Activated naive CD4-positive, alpha-beta T cell treated with anti-CD3 and anti-CD28 coated beads, Interleukin-2, amount 50 U/mL, for 72 hours (primary cell): ENCODE measurements around the gene SRP19. TPM values are rescaled to one million over a fixed set of nuclear protein-coding genes. Genes with fewer than 3 reads are reported as not detected.
"Not testable (repeated sequence)": the region's sequence is repeated elsewhere in the genome, so short reads cannot be mapped to it uniquely, and the experiment has no call there.

ENCODE experiments used
- ATAC-seq, 2 donors: fragments of 150-1000 bp; cut with Tn5 transposase; 2 replicates each; pipeline ENCODE4 v1.10.0; 2021; ENCODE audit warnings: mild to moderate bottlenecking in 2 of 2, moderate library complexity in 2 of 2
- DNase-seq, 2 donors: peaks; one replicate each; pipeline ENCODE4 v3.0.0; 2021 to 2022; ENCODE audit warnings: low spot score in 2 of 2
- H3K27ac Mint-ChIP-seq, 2 donors: one replicate each; pipeline ENCODE4 v1.8.0; 2022; ENCODE audit warnings: mild to moderate bottlenecking in 2 of 2, mixed read lengths in 2 of 2
- H3K36me3 Mint-ChIP-seq, 2 donors: one replicate each; pipeline ENCODE4 v1.8.0; 2022; ENCODE audit warnings: mixed read lengths in 2 of 2
- H3K9me3 Mint-ChIP-seq, 2 donors: one replicate each; pipeline ENCODE4 v1.8.0; 2022; ENCODE audit warnings: mixed read lengths in 2 of 2
- total RNA-seq, 2 donors: library from RNA; stranded (reverse); gene quantifications; one replicate each; pipeline ENCODE4 v1.2.3, GENCODE V29; 2022

SRP19 gene
- total RNA-seq, 2 donors from 2014 or later: 40.7 to 74.6 TPM

DNA sequence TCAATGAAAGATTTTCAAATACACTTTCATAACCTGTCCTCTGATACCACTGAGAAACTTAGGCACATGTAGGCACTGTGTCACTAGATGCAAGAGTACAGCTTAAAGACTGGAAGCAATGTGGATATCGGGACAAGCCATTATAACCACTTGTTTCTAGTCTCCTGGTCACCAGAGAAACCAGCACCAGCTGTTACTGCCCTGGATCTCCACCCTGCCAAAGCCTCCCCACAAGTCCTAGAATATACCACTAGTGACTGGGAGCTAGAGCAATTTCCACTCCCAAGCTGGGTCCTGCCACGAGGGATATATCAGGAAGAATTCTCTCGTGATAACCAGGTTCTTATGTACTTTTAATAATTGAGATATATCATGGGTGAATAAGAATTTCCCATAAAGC, 41.5 kb downstream of the SRP19 start:
- ATAC-seq (no peak), DNase-seq (no peak)
- Mint-ChIP-seq H3K27ac (no peak overlapping the region), H3K36me3 (peaks cover 0 to 17% of the 10 kb centered on the region in 2 donors), H3K9me3 (no peaks in the 10 kb centered on the region)

DNA sequence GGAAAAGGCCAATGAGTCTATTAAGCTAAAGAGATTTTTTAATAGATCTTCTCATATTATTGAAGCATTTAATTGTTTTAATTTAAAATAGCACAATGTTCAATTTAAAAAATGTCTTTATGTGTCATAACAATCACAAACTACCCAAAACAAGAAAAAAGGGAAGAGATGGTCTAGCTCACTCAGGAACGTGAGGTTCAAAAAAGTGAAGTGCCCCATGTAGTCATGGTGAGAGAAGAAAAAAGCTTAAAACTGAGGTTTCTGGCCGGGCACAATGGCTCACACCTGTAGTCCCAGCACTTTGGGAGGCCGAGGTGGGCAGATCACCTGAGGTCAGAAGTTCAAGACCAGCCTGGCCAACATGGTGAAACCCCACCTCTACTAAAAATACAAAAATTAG, 43.9 kb downstream of the SRP19 start:
- peaks cover 0 to 15% of the 10 kb centered on the region in 2 donors for H3K36me3 Mint-ChIP-seq
- ATAC-seq, H3K9me3 Mint-ChIP-seq, DNase-seq: not testable (repeated sequence)
- H3K27ac Mint-ChIP-seq: peak overlapping the region in 1 of 2 donors; percentile 50

DNA sequence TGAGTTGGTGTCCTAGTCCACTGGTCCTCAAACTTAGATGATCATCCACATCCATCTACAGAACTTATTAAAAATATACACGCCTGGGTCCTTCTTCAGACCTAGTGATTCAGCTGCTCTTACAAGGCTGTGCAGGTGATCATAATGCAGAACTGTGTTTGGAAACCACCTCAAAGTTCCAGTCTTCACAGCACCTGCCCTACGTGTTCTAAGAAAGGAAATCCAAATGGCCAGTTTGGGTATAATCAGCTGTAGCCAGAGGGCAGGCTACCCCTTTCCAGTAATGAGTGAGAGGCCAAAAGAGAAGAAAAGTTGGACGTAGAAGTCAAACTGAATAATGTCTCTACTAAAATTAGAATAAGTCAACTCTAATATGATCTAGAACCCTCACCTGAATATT, 45.5 kb downstream of the SRP19 start:
- H3K36me3 Mint-ChIP-seq: peaks cover 0 to 16% of the 10 kb centered on the region in 2 donors
- ATAC-seq: no peak
- no peak overlapping the region for H3K27ac Mint-ChIP-seq
- no peak for DNase-seq
- no peaks in the 10 kb centered on the region for H3K9me3 Mint-ChIP-seq

DNA sequence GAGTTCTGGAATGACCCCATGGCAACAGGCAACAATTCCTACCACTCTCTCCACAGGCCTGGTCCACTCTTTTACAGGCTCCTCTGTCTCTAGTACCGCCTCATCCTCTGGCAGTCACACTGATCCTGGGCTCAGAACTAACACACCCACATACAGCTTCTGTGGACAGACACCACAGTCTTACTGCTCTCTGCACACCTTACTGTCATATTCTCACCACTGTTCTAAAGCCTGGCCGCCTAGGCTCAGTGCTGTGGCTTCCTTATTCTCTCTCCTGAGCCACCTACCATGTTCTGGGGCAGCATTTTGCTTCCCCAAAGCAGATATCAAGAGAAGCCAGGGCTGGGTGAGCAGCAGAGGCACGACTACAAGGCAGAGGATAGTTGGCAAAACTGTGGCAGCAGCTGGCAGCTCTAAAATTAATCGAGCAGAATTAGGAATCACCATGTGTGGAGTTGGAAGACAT, 46.1 kb downstream of the SRP19 start:
- DNase-seq (no peak), ATAC-seq (peak in 1 of 2 donors; percentile 13)
- peaks cover 0 to 16% of the 10 kb centered on the region in 2 donors for H3K36me3 Mint-ChIP-seq
- no peaks in the 10 kb centered on the region for H3K9me3 Mint-ChIP-seq
- H3K27ac Mint-ChIP-seq: peak overlapping the region in 1 of 2 donors; percentile 57

DNA sequence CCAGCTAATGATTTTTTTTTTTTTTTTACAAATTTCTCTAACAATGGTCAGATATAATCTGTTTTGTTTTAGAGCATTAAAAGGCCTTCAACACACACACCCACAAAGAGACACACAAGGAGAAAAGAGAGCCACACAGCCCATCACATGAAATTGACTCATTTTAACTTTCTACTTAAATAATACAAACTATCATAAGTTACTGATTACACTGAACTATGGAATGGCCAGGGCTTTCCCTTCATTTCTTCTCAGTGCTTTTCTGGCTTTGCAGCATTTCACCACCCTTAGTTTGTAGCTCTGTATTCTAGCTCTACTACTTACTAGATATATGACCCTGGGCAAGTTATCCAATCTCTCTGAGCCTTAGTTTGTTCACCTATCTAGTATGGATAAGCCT, 47.8 kb downstream of the SRP19 start:
- no peaks in the 10 kb centered on the region for H3K9me3 Mint-ChIP-seq
- DNase-seq: no peak
- no peak for ATAC-seq
- peaks cover 7 to 22% of the 10 kb centered on the region in 2 donors for H3K36me3 Mint-ChIP-seq
- H3K27ac Mint-ChIP-seq: peak overlapping the region in 1 of 2 donors; percentile 55

DNA sequence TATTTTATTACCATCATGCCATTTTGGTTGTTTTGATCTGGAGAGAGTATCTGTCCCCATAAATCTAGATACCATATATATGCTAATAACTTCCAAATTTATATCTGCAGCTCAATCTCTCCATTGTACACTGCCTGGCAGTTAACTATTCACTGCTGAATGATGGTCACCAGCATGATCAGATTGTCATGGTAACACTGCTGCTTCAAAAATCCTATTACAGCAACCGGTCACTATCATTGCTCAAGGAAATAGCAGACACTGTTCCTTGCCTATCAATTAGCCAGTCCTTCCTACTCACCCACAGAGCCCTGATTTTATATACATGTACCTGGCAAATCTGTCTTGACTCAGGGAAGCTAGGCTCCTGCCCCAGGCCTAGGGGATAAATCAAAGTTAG, 49.4 kb downstream of the SRP19 start:
- Mint-ChIP-seq H3K27ac (no peak overlapping the region), H3K36me3 (peaks cover 7 to 22% of the 10 kb centered on the region in 2 donors), H3K9me3 (no peaks in the 10 kb centered on the region)
- DNase-seq (no peak), ATAC-seq (no peak)

DNA sequence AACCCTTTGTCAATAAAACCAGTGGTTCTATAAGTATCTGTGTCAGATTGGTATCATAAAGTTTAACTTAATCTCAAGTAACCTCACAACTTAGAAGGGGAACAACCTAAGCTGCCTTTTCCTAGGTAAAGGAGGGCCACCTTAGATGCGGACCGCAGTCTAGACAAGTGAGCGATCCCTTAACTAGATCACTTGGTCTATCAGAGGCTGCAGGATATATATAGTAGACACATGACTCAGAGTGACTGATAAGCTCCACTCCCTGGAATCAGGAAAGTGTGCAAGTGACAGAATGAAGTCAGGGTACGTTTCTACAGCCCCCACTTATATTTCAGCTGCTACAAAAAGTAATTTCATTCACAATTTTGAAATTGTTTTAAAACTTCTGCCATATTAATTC, 53.5 kb downstream of the SRP19 start:
- no peak overlapping the region for H3K27ac Mint-ChIP-seq
- ATAC-seq: peak; percentile 46 to 48
- peaks cover 16 to 49% of the 10 kb centered on the region in 2 donors for H3K36me3 Mint-ChIP-seq
- H3K9me3 Mint-ChIP-seq: no peaks in the 10 kb centered on the region
- no peak for DNase-seq

DNA sequence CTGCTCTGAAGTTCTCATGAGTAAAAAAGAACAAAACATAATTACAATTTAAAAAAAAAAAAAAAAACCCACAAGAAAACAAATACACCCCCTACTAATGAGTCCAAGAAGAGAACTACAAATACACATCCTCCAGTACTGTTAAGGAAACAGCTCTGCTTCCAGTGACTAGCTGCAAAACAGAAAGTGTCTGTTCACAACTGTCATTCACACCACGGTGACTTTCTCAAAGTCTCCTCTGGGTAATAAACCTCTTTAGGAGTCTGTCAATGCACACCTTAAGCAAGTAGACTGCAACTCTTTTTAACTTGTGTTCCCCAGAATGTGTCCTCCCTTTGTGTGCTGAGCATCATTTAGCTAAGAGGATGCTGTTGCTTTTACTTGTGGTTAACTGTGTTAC, 54.7 kb downstream of the SRP19 start:
- ATAC-seq (peak in 1 of 2 donors; percentile 32), DNase-seq (no peak)
- Mint-ChIP-seq H3K36me3 (peaks cover 16 to 46% of the 10 kb centered on the region in 2 donors), H3K27ac (no peak overlapping the region), H3K9me3 (no peaks in the 10 kb centered on the region)

DNA sequence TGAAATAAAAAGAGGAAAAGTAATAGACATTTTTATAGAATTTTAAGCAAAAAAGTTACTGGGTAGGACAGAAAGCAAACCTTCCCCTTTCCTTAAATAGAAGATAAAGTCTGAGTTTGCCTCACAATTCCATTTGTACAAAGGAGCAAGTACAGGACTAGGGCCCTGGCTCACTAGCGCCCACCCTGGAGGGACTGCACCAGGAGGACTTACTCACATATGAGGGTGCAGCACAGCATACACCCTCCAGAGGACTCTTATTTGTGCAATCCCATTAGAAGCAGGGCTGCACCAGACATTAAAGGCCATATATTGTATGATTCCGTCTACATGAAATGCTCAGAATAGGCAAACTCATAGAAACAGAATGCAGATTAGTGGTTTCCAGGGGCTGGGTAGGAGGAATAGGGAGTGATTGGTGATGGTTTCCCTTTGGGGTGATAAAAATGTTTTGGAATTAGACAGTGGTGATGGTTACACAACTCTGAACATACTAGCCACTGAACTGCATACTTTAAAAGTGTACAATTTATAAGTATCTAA, 56.4 kb downstream of the SRP19 start:
- DNase-seq (no peak), ATAC-seq (no peak)
- H3K36me3 Mint-ChIP-seq: peaks cover 19 to 53% of the 10 kb centered on the region in 2 donors
- H3K9me3 Mint-ChIP-seq: no peaks in the 10 kb centered on the region
- H3K27ac Mint-ChIP-seq: no peak overlapping the region

DNA sequence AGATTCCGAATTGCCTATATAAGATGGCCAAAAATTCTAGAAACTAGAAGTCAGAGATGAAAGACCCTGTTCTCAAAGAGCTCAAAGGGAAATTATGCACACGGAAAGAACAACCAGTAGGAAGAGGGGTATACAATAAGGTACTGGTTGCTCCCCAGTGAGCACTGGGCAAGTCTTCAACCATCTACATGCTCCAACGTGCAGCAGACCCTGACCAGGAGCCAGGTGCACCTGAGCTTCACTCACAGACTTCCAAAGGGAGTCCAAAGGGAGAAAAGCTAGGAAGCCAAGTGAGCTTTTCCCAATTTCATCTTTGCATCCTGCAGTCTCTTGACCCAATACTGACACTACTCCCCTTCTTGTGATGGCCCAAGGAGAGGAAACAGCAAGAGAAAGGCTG, 57.0 kb downstream of the SRP19 start:
- Mint-ChIP-seq H3K9me3 (no peaks in the 10 kb centered on the region), H3K27ac (no peak overlapping the region), H3K36me3 (peaks cover 13 to 47% of the 10 kb centered on the region in 2 donors)
- ATAC-seq (no peak), DNase-seq (no peak)

DNA sequence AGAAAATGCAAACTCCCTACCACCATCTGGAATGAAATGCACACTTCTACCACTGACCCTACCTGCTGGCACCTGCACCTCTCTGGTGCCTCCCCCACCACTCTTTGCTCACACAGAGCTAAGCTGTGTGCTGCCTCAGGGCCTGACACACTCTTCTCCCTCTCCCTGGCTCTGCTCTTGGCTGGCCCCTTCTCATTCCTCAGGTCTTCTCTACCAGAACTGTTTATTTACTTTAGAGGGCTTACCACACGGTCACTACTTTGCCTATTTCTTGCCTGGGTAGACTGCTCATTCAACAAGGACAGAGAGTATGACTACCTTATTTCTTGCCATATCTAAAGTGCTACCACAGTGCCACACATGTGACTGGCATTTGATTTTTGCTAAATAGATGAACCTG, 57.6 kb downstream of the SRP19 start:
- H3K27ac Mint-ChIP-seq: peak overlapping the region in 1 of 2 donors; percentile 4
- no peak for DNase-seq
- no peak for ATAC-seq
- no peaks in the 10 kb centered on the region for H3K9me3 Mint-ChIP-seq
- H3K36me3 Mint-ChIP-seq: peaks cover 12 to 43% of the 10 kb centered on the region in 2 donors

Other genes with a start within 250 kb of the SRP19 start
- 10 to 100 TPM; 17.4 to 24.5 TPM for gene APC, start 123.4 kb upstream of the SRP19 start, total RNA-seq
- 10 to 100 TPM; 18.7 to 45.1 TPM for gene REEP5, start 60.9 kb downstream of the SRP19 start, total RNA-seq
- gene DCP2, start 115.5 kb downstream of the SRP19 start, total RNA-seq: 100 to 1,000 TPM in 1 of 2 donors, 10 to 100 TPM in 1; 82.8 to 136 TPM